Body of pancreas (tissue), 4 donors: ENCODE data around the gene COL13A1.

ENCODE experiments used
- POLR2A ChIP-seq, 3 donors: fragments of 450-650 bp; IDR thresholded peaks; one replicate each; pipeline ENCODE4 v1.6.1; 2016; ENCODE audit warnings: antibody characterized with exemption in 3 of 3, mild to moderate bottlenecking in 2 of 3
- TF ChIP-seq, protein P1 (sequence below), 7 experiments: fragments of 450-650 bp in 4 of 7; fragments of 200-600 bp in 3 of 7; sonication (generic) in 3 of 7; IDR thresholded peaks; one replicate each; pipeline ENCODE4 v1.5.1; 2016 to 2019; ENCODE audit warnings: antibody characterized with exemption in 7 of 7

GRCh38 chr10:69804775-69805174 is 3.1 kb downstream of the COL13A1 start:
- TF ChIP-seq, protein P1, sequence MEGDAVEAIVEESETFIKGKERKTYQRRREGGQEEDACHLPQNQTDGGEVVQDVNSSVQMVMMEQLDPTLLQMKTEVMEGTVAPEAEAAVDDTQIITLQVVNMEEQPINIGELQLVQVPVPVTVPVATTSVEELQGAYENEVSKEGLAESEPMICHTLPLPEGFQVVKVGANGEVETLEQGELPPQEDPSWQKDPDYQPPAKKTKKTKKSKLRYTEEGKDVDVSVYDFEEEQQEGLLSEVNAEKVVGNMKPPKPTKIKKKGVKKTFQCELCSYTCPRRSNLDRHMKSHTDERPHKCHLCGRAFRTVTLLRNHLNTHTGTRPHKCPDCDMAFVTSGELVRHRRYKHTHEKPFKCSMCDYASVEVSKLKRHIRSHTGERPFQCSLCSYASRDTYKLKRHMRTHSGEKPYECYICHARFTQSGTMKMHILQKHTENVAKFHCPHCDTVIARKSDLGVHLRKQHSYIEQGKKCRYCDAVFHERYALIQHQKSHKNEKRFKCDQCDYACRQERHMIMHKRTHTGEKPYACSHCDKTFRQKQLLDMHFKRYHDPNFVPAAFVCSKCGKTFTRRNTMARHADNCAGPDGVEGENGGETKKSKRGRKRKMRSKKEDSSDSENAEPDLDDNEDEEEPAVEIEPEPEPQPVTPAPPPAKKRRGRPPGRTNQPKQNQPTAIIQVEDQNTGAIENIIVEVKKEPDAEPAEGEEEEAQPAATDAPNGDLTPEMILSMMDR (IDR thresholded peaks at IDR 0.05): no peak
- TF ChIP-seq POLR2A (IDR thresholded peaks at IDR 0.05): no peak
